Mesenchymal stem cell (in vitro differentiated cells and primary cell): Measurements from ENCODE around the gene BTN1A1.
"Not testable (repeated sequence)": the region's sequence is repeated elsewhere in the genome, so short reads cannot be mapped to it uniquely, and the experiment has no call there.

Source experiments
- DNase-seq: peaks from one replicate; pipeline ENCODE4 v3.0.0-alpha.2; 2013
- H2AFZ ChIP-seq: one replicate; pipeline ENCODE4 v1.6.1; 2013; ENCODE audit warnings: low read depth, mild to moderate bottlenecking, control low read depth, inconsistent platforms, low read length, moderate library complexity
- H2AK5ac ChIP-seq: 2 replicates; pipeline ENCODE4 v1.6.1; 2013; ENCODE audit warnings: low read length, moderate library complexity, mild to moderate bottlenecking, inconsistent platforms; ENCODE audit not compliant: severe bottlenecking
- H2BK120ac ChIP-seq: one replicate; pipeline ENCODE4 v1.6.1; 2013; ENCODE audit warnings: low read depth, mild to moderate bottlenecking, inconsistent platforms, low read length, moderate library complexity
- H2BK12ac ChIP-seq, 2 experiments: one replicate each; pipeline ENCODE4 v1.6.1; 2013; ENCODE audit warnings: inconsistent platforms in 2 of 2, low read length in 2 of 2, mild to moderate bottlenecking in 2 of 2, moderate library complexity in 2 of 2, control low read depth in 1 of 2
- H2BK15ac ChIP-seq: one replicate; pipeline ENCODE4 v1.6.1; 2013; ENCODE audit warnings: mild to moderate bottlenecking, low read depth, inconsistent platforms; ENCODE audit not compliant: poor library complexity, severe bottlenecking
- H2BK5ac ChIP-seq: 2 replicates; pipeline ENCODE4 v1.6.1; 2013; ENCODE audit warnings: low read depth, mild to moderate bottlenecking, low read length, control low read depth, inconsistent platforms; ENCODE audit not compliant: poor library complexity, severe bottlenecking
- H3K14ac ChIP-seq, 2 experiments: one replicate each; pipeline ENCODE4 v1.6.1; 2013; ENCODE audit warnings: inconsistent platforms in 2 of 2, low read length in 2 of 2, control low read depth in 1 of 2, mild to moderate bottlenecking in 1 of 2, moderate library complexity in 1 of 2
- H3K18ac ChIP-seq, 2 experiments: one replicate each; pipeline ENCODE4 v1.6.1; 2013; ENCODE audit warnings: inconsistent platforms in 2 of 2, low read length in 2 of 2, control low read depth in 1 of 2, low read depth in 1 of 2, mild to moderate bottlenecking in 1 of 2
- H3K23ac ChIP-seq, 2 experiments: one replicate each; pipeline ENCODE4 v1.6.1; 2013; ENCODE audit warnings: inconsistent platforms in 2 of 2, low read length in 2 of 2, mild to moderate bottlenecking in 2 of 2, moderate library complexity in 2 of 2, control low read depth in 1 of 2
- H3K27ac ChIP-seq: 2 replicates; pipeline ENCODE4 v1.5.1; 2013; ENCODE audit warnings: mild to moderate bottlenecking, moderate library complexity, low read length, control low read depth, inconsistent platforms; ENCODE audit not compliant: poor library complexity, severe bottlenecking
- H3K27me3 ChIP-seq, 2 experiments: 2 replicates each; pipeline versions ENCODE4 v1.6.1 to v1.7.0; 2013; ENCODE audit warnings: low read length in 2 of 2, mild to moderate bottlenecking in 2 of 2, moderate library complexity in 2 of 2, control low read depth in 1 of 2, inconsistent platforms in 1 of 2; ENCODE audit not compliant: control insufficient read depth in 1 of 2, insufficient read depth in 1 of 2
- H3K36me3 ChIP-seq, 2 experiments: 2 replicates each; pipeline versions ENCODE4 v1.6.1 to v1.7.0; 2013; ENCODE audit warnings: low read length in 2 of 2, control low read depth in 1 of 2, inconsistent platforms in 1 of 2, low read depth in 1 of 2, mild to moderate bottlenecking in 1 of 2; ENCODE audit not compliant: insufficient read depth in 2 of 2, control insufficient read depth in 1 of 2
- H3K4ac ChIP-seq, 2 experiments: one replicate each; pipeline ENCODE4 v1.6.1; 2013; ENCODE audit warnings: inconsistent platforms in 2 of 2, low read length in 2 of 2, mild to moderate bottlenecking in 2 of 2, moderate library complexity in 2 of 2, control low read depth in 1 of 2, low read depth in 1 of 2
- H3K4me1 ChIP-seq: 2 replicates; pipeline ENCODE4 v1.6.1; 2013; ENCODE audit warnings: low read depth, low read length, control low read depth; ENCODE audit not compliant: control insufficient read depth, insufficient read depth
- H3K4me2 ChIP-seq: 2 replicates; pipeline ENCODE4 v1.6.1; 2013; ENCODE audit warnings: low read length, mild to moderate bottlenecking, inconsistent platforms; ENCODE audit not compliant: poor library complexity, severe bottlenecking
- H3K4me3 ChIP-seq, 2 experiments: 2 replicates each; pipeline versions ENCODE4 v1.5.1 to v1.7.0; 2013; ENCODE audit warnings: low read length in 2 of 2, mild to moderate bottlenecking in 2 of 2, control low read depth in 1 of 2, low read depth in 1 of 2; ENCODE audit not compliant: insufficient read depth in 1 of 2
- H3K79me1 ChIP-seq: replicated peaks from 2 replicates; pipeline ENCODE4 v1.6.1; 2013; ENCODE audit warnings: mild to moderate bottlenecking, control low read depth, low read length, inconsistent platforms; ENCODE audit not compliant: poor library complexity, severe bottlenecking
- H3K9ac ChIP-seq: 2 replicates; pipeline ENCODE4 v1.7.0; 2013; ENCODE audit warnings: mild to moderate bottlenecking, low read length, moderate library complexity
- H3K9me3 ChIP-seq: 2 replicates; pipeline ENCODE4 v1.7.0; 2013; ENCODE audit warnings: mild to moderate bottlenecking, low read length; ENCODE audit not compliant: control insufficient read depth
- H4K8ac ChIP-seq: one replicate; pipeline ENCODE4 v1.6.1; 2013; ENCODE audit warnings: inconsistent platforms, mild to moderate bottlenecking, low read length, moderate library complexity
- H4K91ac ChIP-seq: one replicate; pipeline ENCODE4 v1.6.1; 2013; ENCODE audit warnings: mild to moderate bottlenecking, low read length, inconsistent platforms
- WGBS: methylation state at CpG from one replicate; pipeline ENCODE4 v1.1.7; 2013; ENCODE audit warnings: mixed read lengths; 5-methylcytosine and 5-hydroxymethylcytosine counted together

The BTN1A1 gene

GRCh38 chr6:26522486-26523228, 22.6 kb downstream of the BTN1A1 start:
- H3K14ac ChIP-seq, H2BK5ac ChIP-seq, H2BK12ac ChIP-seq, H3K36me3 ChIP-seq, H3K9me3 ChIP-seq, H2BK15ac ChIP-seq, H3K23ac ChIP-seq, H3K27me3 ChIP-seq, H3K4me1 ChIP-seq, H2AFZ ChIP-seq, H2BK120ac ChIP-seq, H3K18ac ChIP-seq, H4K91ac ChIP-seq, H4K8ac ChIP-seq, H3K4ac ChIP-seq, H3K79me1 ChIP-seq, H2AK5ac ChIP-seq: not testable (repeated sequence)
- Histone ChIP-seq H3K9ac (peak overlapping the region; percentile 91), H3K4me3 (peak overlapping the region in 1 of 2 experiments; percentile 81), H3K27ac (peak overlapping the region; percentile 55), H3K4me2 (peak overlapping the region; percentile 70)
- DNase-seq = peak; percentile 25
- 77% methylated on average over 6 of the region's 11 CpGs for WGBS

- not testable (repeated sequence) for H3K23ac ChIP-seq, H2AFZ ChIP-seq, H3K18ac ChIP-seq, H3K9me3 ChIP-seq, H2BK15ac ChIP-seq, H3K27me3 ChIP-seq, H3K4me1 ChIP-seq, H4K8ac ChIP-seq, H3K4me3 ChIP-seq, DNase-seq, H3K4ac ChIP-seq, H4K91ac ChIP-seq, H3K4me2 ChIP-seq, H3K27ac ChIP-seq, H3K79me1 ChIP-seq, H3K36me3 ChIP-seq, H2AK5ac ChIP-seq, H2BK5ac ChIP-seq, H2BK120ac ChIP-seq, H3K9ac ChIP-seq, H2BK12ac ChIP-seq, H3K14ac ChIP-seq
- WGBS = 93% methylated on average over 2 of the region's 2 CpGs
Measured at GRCh38 chr6:26524314-26524713, 24.2 kb downstream of the BTN1A1 start.

GRCh38 chr6:26524722-26525370, 24.7 kb downstream of the BTN1A1 start:
- 86% methylated on average over 5 of the region's 7 CpGs for WGBS
- no peak overlapping the region for H4K91ac ChIP-seq
- no peak overlapping the region for H3K23ac ChIP-seq
- H3K27ac ChIP-seq = no peak overlapping the region
- H3K79me1 ChIP-seq = peaks cover 2% of the 10 kb centered on the region
- no peak overlapping the region for H3K9ac ChIP-seq
- no peak overlapping the region for H2BK15ac ChIP-seq
- H3K4me3 ChIP-seq = no peak overlapping the region
- no peaks in the 10 kb centered on the region for H3K27me3 ChIP-seq
- H3K4me2 ChIP-seq = no peak overlapping the region
- no peak overlapping the region for H2BK120ac ChIP-seq
- no peak overlapping the region for H2AFZ ChIP-seq
- no peak overlapping the region for H3K4ac ChIP-seq
- H4K8ac ChIP-seq = no peak overlapping the region
- H2AK5ac ChIP-seq = no peak overlapping the region
- no peak overlapping the region for H2BK12ac ChIP-seq
- no peak overlapping the region for H3K18ac ChIP-seq
- no peak overlapping the region for H2BK5ac ChIP-seq
- H3K36me3 ChIP-seq = no peaks in the 10 kb centered on the region
- no peak overlapping the region for H3K14ac ChIP-seq
- H3K4me1 ChIP-seq = peaks cover 4% of the 10 kb centered on the region
- DNase-seq = no peak
- no peaks in the 10 kb centered on the region for H3K9me3 ChIP-seq

- no peaks in the 10 kb centered on the region for H3K9me3 ChIP-seq
- H3K18ac ChIP-seq = no peak overlapping the region
- H3K23ac ChIP-seq = no peak overlapping the region
- no peak overlapping the region for H2AK5ac ChIP-seq
- no peak overlapping the region for H3K4ac ChIP-seq
- no peak for DNase-seq
- H2AFZ ChIP-seq = no peak overlapping the region
- H3K36me3 ChIP-seq = no peaks in the 10 kb centered on the region
- H3K79me1 ChIP-seq = peaks cover 2% of the 10 kb centered on the region
- no peak overlapping the region for H4K8ac ChIP-seq
- no peak overlapping the region for H2BK12ac ChIP-seq
- no peak overlapping the region for H2BK5ac ChIP-seq
- no peak overlapping the region for H2BK15ac ChIP-seq
- H3K9ac ChIP-seq = no peak overlapping the region
- H2BK120ac ChIP-seq = no peak overlapping the region
- H3K14ac ChIP-seq = no peak overlapping the region
- peaks cover 3% of the 10 kb centered on the region for H3K4me1 ChIP-seq
- H3K4me2 ChIP-seq = no peak overlapping the region
- no peak overlapping the region for H4K91ac ChIP-seq
- no peaks in the 10 kb centered on the region for H3K27me3 ChIP-seq
- no peak overlapping the region for H3K4me3 ChIP-seq
- H3K27ac ChIP-seq = no peak overlapping the region
- WGBS = 79% methylated on average over 2 of the region's 2 CpGs
Measured at GRCh38 chr6:26525838-26526237, 25.7 kb downstream of the BTN1A1 start.
